CD4-positive, alpha-beta T cell treated with Interleukin-10 for 1 hour (primary cell): ENCODE measurements around the gene CCDC184.
"Not testable (repeated sequence)": the region's sequence is repeated elsewhere in the genome, so short reads cannot be mapped to it uniquely, and the experiment has no call there.

Experiments used
- DNase-seq: peaks from one replicate; pipeline ENCODE4 v3.0.0-alpha.2; 2020

CCDC184 gene

GRCh38 chr12:48216785-48217184 lies 33.3 kb downstream of the CCDC184 start:
- DNase-seq: no peak

- DNase-seq: no peak
Observed at GRCh38 chr12:48219631-48220030, 36.2 kb downstream of the CCDC184 start.

GRCh38 chr12:48220701-48221100 lies 37.3 kb downstream of the CCDC184 start:
- no peak for DNase-seq

GRCh38 chr12:48221645-48222044 lies 38.2 kb downstream of the CCDC184 start:
- DNase-seq: no peak

- not testable (repeated sequence) for DNase-seq
Observed at GRCh38 chr12:48224533-48224932, 41.1 kb downstream of the CCDC184 start.

GRCh38 chr12:48231169-48231958 lies 47.9 kb downstream of the CCDC184 start:
- not testable (repeated sequence) for DNase-seq
